Ovary (tissue), 9 donors: Measurements from ENCODE around the gene CHRM5. TPM values are rescaled to one million over a fixed set of nuclear protein-coding genes. Genes with fewer than 3 reads are reported as not detected.

Experiments used
- DNase-seq, 5 donors: peaks; one replicate each; pipeline ENCODE4 v3.0.0-alpha.2; 2019 to 2020
- H3K27ac ChIP-seq, 2 donors: fragments of 200-600 bp; one replicate each; pipeline versions ENCODE4 v1.5.1 to v1.8.0; 2019 to 2022
- H3K27me3 ChIP-seq: fragments of 200-600 bp; one replicate; pipeline ENCODE4 v1.8.0; 2022
- H3K36me3 ChIP-seq: fragments of 200-600 bp; sonication (generic); one replicate; pipeline ENCODE4 v1.5.1; 2019
- H3K4me1 ChIP-seq: one replicate; pipeline ENCODE4 v1.8.1; 2013; ENCODE audit warnings: mild to moderate bottlenecking, moderate library complexity; ENCODE audit not compliant: insufficient read depth
- H3K4me3 ChIP-seq: fragments of 200-600 bp; sonication (generic); one replicate; pipeline ENCODE4 v1.5.1; 2017
- H3K9me3 ChIP-seq, 2 donors: fragments of 200-600 bp in 1 of 2; sonication (generic) in 1 of 2; one replicate each; pipeline versions ENCODE4 v1.5.1 to v1.8.1; 2013 to 2019; ENCODE audit warnings: mild to moderate bottlenecking in 1 of 2, moderate library complexity in 1 of 2
- CTCF ChIP-seq, 3 donors: fragments of 450-650 bp in 2 of 3; fragments of 200-600 bp in 1 of 3; IDR thresholded peaks; one replicate each; pipeline versions ENCODE4 v1.5.1 to v1.8.0; 2016 to 2022; ENCODE audit warnings: antibody characterized with exemption in 3 of 3, mild to moderate bottlenecking in 1 of 3
- EP300 ChIP-seq: sonication (generic); formaldehyde crosslinking; IDR thresholded peaks from one replicate; pipeline ENCODE4 v1.6.1; 2017; ENCODE audit warnings: antibody characterized with exemption
- POLR2A ChIP-seq: fragments of 450-650 bp; IDR thresholded peaks from one replicate; pipeline ENCODE4 v1.6.1; 2017; ENCODE audit warnings: antibody characterized with exemption, mild to moderate bottlenecking, moderate library complexity
- WGBS, 3 donors: extraction: QIAGEN DNeasy Blood & Tissue Kit in 1 of 3; methylation state at CpG; one replicate each; pipeline versions ENCODE4 v1.1.5 to v1.1.7; 2013 to 2017; 5-methylcytosine and 5-hydroxymethylcytosine counted together
- intact Hi-C, 4 donors: fragments of 100-400 bp; cut with DNase I; formaldehyde crosslinking; loops; one replicate each; pipeline versions ENCODE4 v1.11.0 to v1.15.1; 2022 to 2023
- polyA plus RNA-seq, 2 donors: library from polyadenylated mRNA; stranded (reverse); fragments of 200-250 nt in 1 of 2; fragments of 350-450 nt in 1 of 2; fragmentation: Illumina TruSeq in 1 of 2; extraction: RNeasy Lipid Tissue Mini Kit (QIAGEN cat#74804) in 1 of 2; gene quantifications; one replicate each; pipeline ENCODE4 v1.2.3, GENCODE V29; 2013 to 2014
- total RNA-seq, 7 donors: library from RNA; depleted of rRNA in 2 of 7; stranded (reverse); fragments of >200 nt in 2 of 7; fragmentation: NEBNext Ultra II Directional in 3 of 7; extraction: Animal tissue kit (Norgen Biotek cat#: 25700) in 3 of 7; gene quantifications; one replicate each; pipeline versions ENCODE4 v1.1.0 to v1.2.4, GENCODE V29; 2016 to 2023
- donor health status: DM: no; HTN: no; CAD: no; lungs with moderate emphysema.
- donor health status: DM: no; HTN: no; CAD: no.
- donor health status: Bipolar disorder and iron deficiency.
- donor health status: DM: yes; HTN: yes; CAD: no.
- donor health status: DM: no; HTN: no; CAD: no.
- donor health status: DM: yes; HTN: yes; CAD: no.

Gene CHRM5
- total and polyA plus RNA-seq, 9 donors, result 0.08 TPM; not detected in 8

DNA sequence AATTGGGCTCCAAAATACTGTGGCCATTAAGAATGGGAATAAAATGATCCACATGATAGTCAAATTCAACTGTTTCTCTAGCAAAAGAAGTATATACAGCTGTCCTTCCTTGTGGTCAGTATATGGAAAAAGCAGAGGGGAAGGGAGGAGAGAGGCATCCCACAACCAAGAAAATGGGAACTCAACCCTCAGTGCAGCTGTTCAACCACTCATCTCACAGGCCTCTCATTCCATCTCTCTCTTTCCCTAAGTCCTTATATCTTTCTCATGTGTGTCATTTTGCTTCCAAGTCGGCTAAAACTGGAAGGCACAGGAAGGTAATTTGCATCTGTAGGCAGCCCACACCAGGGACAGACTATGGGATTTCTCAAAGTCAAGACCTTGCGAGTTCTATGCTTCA, 43.2 kb downstream of the CHRM5 start:
- Histone ChIP-seq H3K4me3 (no peak overlapping the region), H3K36me3 (no peaks in the 10 kb centered on the region), H3K4me1 (no peaks in the 10 kb centered on the region), H3K27me3 (no peaks in the 10 kb centered on the region), H3K27ac (no peak overlapping the region), H3K9me3 (no peaks in the 10 kb centered on the region)
- no peak for TF ChIP-seq EP300
- no peak for TF ChIP-seq CTCF (IDR thresholded peaks at IDR 0.05)
- TF ChIP-seq POLR2A, result no peak
- 78 to 85% (median 84%) methylated on average over 2 of the region's 2 CpGs for WGBS, 3 donors
- intact Hi-C loops, result no loop called here
- no peak for DNase-seq

DNA sequence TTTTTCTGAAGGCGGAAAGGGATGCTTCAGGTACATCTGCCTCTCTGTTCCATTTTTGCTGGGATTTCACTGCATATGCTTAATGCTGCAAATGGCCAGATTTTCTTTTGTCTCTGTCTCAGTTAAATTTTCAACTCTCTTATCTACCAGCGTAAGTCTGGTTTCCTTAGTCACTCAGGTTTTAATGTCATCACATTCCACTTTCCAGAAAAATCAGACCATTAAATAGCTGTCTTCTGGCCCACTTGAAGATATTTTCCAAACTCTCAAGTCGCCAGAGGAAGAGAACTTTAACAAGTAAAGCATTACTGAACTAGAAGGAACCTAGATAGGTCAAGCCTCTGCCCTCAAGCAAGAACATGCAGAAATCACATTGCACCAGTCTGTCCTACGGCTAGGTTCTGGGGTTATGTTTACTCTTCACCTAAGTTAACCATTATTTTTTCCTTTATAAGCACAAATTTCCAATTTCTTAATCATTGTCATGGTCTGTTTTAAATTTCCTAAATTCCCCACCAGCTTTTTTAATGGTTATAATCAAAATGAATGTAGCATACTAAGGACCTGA, 44.2 kb downstream of the CHRM5 start:
- no peak for DNase-seq
- 85 to 95% (median 92%) methylated on average over 4 of the region's 4 CpGs for WGBS, 3 donors
- Histone ChIP-seq H3K9me3 (no peaks in the 10 kb centered on the region), H3K4me1 (no peaks in the 10 kb centered on the region), H3K27me3 (no peaks in the 10 kb centered on the region), H3K36me3 (no peaks in the 10 kb centered on the region), H3K4me3 (no peak overlapping the region), H3K27ac (no peak overlapping the region)
- no peak for TF ChIP-seq POLR2A
- TF ChIP-seq EP300, result no peak
- TF ChIP-seq CTCF (IDR thresholded peaks at IDR 0.05), result no peak
- intact Hi-C loops, result no loop called here

- Histone ChIP-seq H3K9me3 (no peaks in the 10 kb centered on the region), H3K27ac (no peak overlapping the region), H3K27me3 (no peaks in the 10 kb centered on the region), H3K4me3 (no peak overlapping the region), H3K36me3 (no peaks in the 10 kb centered on the region), H3K4me1 (no peaks in the 10 kb centered on the region)
- intact Hi-C loops, result no loop called here
- WGBS, 3 donors, result 63 to 70% (median 67%) methylated on average over 9 of the region's 9 CpGs
- no peak for TF ChIP-seq EP300
- no peak for TF ChIP-seq CTCF (IDR thresholded peaks at IDR 0.05)
- no peak for TF ChIP-seq POLR2A
- DNase-seq, result no peak
Observed at GRCh38 chr15:34013746-34014145, 45.4 kb downstream of the CHRM5 start.

DNA sequence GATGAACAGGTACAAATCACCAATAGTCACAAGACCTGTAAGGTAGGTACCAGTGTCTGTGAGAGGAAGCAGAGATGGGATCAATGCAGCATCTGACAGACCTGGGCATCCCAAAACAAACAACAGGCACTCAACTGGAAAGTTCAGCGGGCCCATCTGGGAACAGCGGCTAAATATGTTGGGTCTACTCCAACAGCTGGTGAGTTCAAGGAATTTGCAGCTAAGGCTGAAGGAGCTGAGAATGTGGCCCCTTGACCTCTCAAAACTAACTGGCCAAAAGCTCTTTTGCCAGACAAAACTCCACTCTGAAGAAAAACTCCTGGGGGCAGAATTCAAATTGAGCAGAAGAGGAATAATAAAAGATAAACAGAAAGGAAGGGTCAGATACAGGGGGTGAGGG, 46.3 kb downstream of the CHRM5 start:
- 37 to 66% (median 47%) methylated on average over 2 of the region's 2 CpGs for WGBS, 3 donors
- no peak overlapping the region for H3K27ac ChIP-seq
- intact Hi-C loops, result no loop called here
- no peaks in the 10 kb centered on the region for H3K4me1 ChIP-seq
- H3K27me3 ChIP-seq, result no peaks in the 10 kb centered on the region
- no peak overlapping the region for H3K4me3 ChIP-seq
- H3K36me3 ChIP-seq, result no peaks in the 10 kb centered on the region
- no peaks in the 10 kb centered on the region for H3K9me3 ChIP-seq
- DNase-seq, result no peak
- no peak for TF ChIP-seq POLR2A
- no peak for TF ChIP-seq CTCF (IDR thresholded peaks at IDR 0.05)
- TF ChIP-seq EP300, result no peak
